ENCODE data around the gene KCTD15. TPM values are rescaled to one million over a fixed set of nuclear protein-coding genes. Genes with fewer than 3 reads are reported as not detected.

The KCTD15 gene
- total RNA-seq, 2 experiments from 2014 or later = 21.3 to 29.2 TPM

GRCh38 chr19:33780251-33780650, 16.4 kb upstream of the KCTD15 start:
- H3K79me2 ChIP-seq (ENCODE audit: insufficient read depth, low read depth, low read length) = no peaks in the 10 kb centered on the region
- no TSS peak for BruUV-seq (replicated peaks)
- DNase-seq (ENCODE audit: low spot score) = no peak
- no peak overlapping the region for H2AFZ ChIP-seq (ENCODE audit: low read length)
- TF ChIP-seq EZH2phosphoT487 (IDR thresholded peaks at IDR 0.05; ENCODE audit: borderline replicate concordance, low read depth, low read length) (no peak), CTCF (conservative IDR thresholded peaks at IDR 0.05; ENCODE audit: low read length) (no peak)
- H3K4me1 ChIP-seq (ENCODE audit: insufficient read depth, low read length, poor library complexity, severe bottlenecking) = no peaks in the 10 kb centered on the region
- H3K27ac ChIP-seq (ENCODE audit: low read depth, low read length, poor library complexity, severe bottlenecking) = no peak overlapping the region
- H3K36me3 ChIP-seq (ENCODE audit: insufficient read depth, low read length) = no peaks in the 10 kb centered on the region
- ChIA-PET POLR2A (no interaction called here), CTCF (ENCODE audit: unreplicated experiment) (no interaction called here)
- no peak overlapping the region for H3K4me2 ChIP-seq (ENCODE audit: low read length)
- H4K20me1 ChIP-seq (ENCODE audit: insufficient read depth, low read length) = no peaks in the 10 kb centered on the region
- H3K9me3 ChIP-seq (ENCODE audit: low read length) = no peaks in the 10 kb centered on the region
- intact Hi-C loops (cut with micrococcal nuclease; ENCODE audit: unreplicated experiment) = no loop called here
- H3K4me3 ChIP-seq (ENCODE audit: low read depth, low read length, poor library complexity, severe bottlenecking) = no peak overlapping the region
- no peaks in the 10 kb centered on the region for H3K9me2 ChIP-seq (ENCODE audit: insufficient read depth, low read length)

GRCh38 chr19:33780746-33781145, 15.9 kb upstream of the KCTD15 start:
- no peak for TF ChIP-seq EZH2phosphoT487 (IDR thresholded peaks at IDR 0.05; ENCODE audit: borderline replicate concordance, low read depth, low read length)
- TF ChIP-seq CTCF (conservative IDR thresholded peaks at IDR 0.05; ENCODE audit: low read length) = no peak
- BruUV-seq (replicated peaks) = no TSS peak
- Histone ChIP-seq H3K36me3 (ENCODE audit: insufficient read depth, low read length) (no peaks in the 10 kb centered on the region), H3K79me2 (ENCODE audit: insufficient read depth, low read depth, low read length) (no peaks in the 10 kb centered on the region), H3K27ac (ENCODE audit: low read depth, low read length, poor library complexity, severe bottlenecking) (no peak overlapping the region), H3K4me2 (ENCODE audit: low read length) (no peak overlapping the region), H3K4me3 (ENCODE audit: low read depth, low read length, poor library complexity, severe bottlenecking) (no peak overlapping the region), H3K9me2 (ENCODE audit: insufficient read depth, low read length) (no peaks in the 10 kb centered on the region), H3K9me3 (ENCODE audit: low read length) (no peaks in the 10 kb centered on the region), H3K4me1 (ENCODE audit: insufficient read depth, low read length, poor library complexity, severe bottlenecking) (no peaks in the 10 kb centered on the region), H4K20me1 (ENCODE audit: insufficient read depth, low read length) (no peaks in the 10 kb centered on the region), H2AFZ (ENCODE audit: low read length) (no peak overlapping the region)
- intact Hi-C loops (cut with micrococcal nuclease; ENCODE audit: unreplicated experiment) = no loop called here
- CTCF ChIA-PET (ENCODE audit: unreplicated experiment) = no interaction called here
- POLR2A ChIA-PET = no interaction called here
- no peak for DNase-seq (ENCODE audit: low spot score)

- H4K20me1 ChIP-seq (ENCODE audit: insufficient read depth, low read length) = no peaks in the 10 kb centered on the region
- intact Hi-C loops (cut with micrococcal nuclease; ENCODE audit: unreplicated experiment) = no loop called here
- H3K9me3 ChIP-seq (ENCODE audit: low read length) = no peaks in the 10 kb centered on the region
- no peak overlapping the region for H3K27ac ChIP-seq (ENCODE audit: low read depth, low read length, poor library complexity, severe bottlenecking)
- H3K4me1 ChIP-seq (ENCODE audit: insufficient read depth, low read length, poor library complexity, severe bottlenecking) = no peaks in the 10 kb centered on the region
- H2AFZ ChIP-seq (ENCODE audit: low read length) = no peak overlapping the region
- BruUV-seq (replicated peaks) = no TSS peak
- ChIA-PET CTCF (ENCODE audit: unreplicated experiment) (no interaction called here), POLR2A (no interaction called here)
- no peaks in the 10 kb centered on the region for H3K79me2 ChIP-seq (ENCODE audit: insufficient read depth, low read depth, low read length)
- TF ChIP-seq CTCF (conservative IDR thresholded peaks at IDR 0.05; ENCODE audit: low read length) (no peak), EZH2phosphoT487 (IDR thresholded peaks at IDR 0.05; ENCODE audit: borderline replicate concordance, low read depth, low read length) (no peak)
- no peak overlapping the region for H3K4me2 ChIP-seq (ENCODE audit: low read length)
- H3K9me2 ChIP-seq (ENCODE audit: insufficient read depth, low read length) = no peaks in the 10 kb centered on the region
- DNase-seq (ENCODE audit: low spot score) = no peak
- no peaks in the 10 kb centered on the region for H3K36me3 ChIP-seq (ENCODE audit: insufficient read depth, low read length)
- no peak overlapping the region for H3K4me3 ChIP-seq (ENCODE audit: low read depth, low read length, poor library complexity, severe bottlenecking)
Observed at GRCh38 chr19:33781415-33781935, 15.2 kb upstream of the KCTD15 start.
